Measurements from ENCODE around the gene USP38. TPM values are rescaled to one million over a fixed set of nuclear protein-coding genes. Genes with fewer than 3 reads are reported as not detected.
"Not testable (repeated sequence)": the region's sequence is repeated elsewhere in the genome, so short reads cannot be mapped to it uniquely, and the experiment has no call there.

Gene USP38, protein sequence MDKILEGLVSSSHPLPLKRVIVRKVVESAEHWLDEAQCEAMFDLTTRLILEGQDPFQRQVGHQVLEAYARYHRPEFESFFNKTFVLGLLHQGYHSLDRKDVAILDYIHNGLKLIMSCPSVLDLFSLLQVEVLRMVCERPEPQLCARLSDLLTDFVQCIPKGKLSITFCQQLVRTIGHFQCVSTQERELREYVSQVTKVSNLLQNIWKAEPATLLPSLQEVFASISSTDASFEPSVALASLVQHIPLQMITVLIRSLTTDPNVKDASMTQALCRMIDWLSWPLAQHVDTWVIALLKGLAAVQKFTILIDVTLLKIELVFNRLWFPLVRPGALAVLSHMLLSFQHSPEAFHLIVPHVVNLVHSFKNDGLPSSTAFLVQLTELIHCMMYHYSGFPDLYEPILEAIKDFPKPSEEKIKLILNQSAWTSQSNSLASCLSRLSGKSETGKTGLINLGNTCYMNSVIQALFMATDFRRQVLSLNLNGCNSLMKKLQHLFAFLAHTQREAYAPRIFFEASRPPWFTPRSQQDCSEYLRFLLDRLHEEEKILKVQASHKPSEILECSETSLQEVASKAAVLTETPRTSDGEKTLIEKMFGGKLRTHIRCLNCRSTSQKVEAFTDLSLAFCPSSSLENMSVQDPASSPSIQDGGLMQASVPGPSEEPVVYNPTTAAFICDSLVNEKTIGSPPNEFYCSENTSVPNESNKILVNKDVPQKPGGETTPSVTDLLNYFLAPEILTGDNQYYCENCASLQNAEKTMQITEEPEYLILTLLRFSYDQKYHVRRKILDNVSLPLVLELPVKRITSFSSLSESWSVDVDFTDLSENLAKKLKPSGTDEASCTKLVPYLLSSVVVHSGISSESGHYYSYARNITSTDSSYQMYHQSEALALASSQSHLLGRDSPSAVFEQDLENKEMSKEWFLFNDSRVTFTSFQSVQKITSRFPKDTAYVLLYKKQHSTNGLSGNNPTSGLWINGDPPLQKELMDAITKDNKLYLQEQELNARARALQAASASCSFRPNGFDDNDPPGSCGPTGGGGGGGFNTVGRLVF
- total RNA-seq (2014; rRNA removed; shearing (Covaris generic)): 9.1 and 14.1 TPM in 2 replicates

DNA sequence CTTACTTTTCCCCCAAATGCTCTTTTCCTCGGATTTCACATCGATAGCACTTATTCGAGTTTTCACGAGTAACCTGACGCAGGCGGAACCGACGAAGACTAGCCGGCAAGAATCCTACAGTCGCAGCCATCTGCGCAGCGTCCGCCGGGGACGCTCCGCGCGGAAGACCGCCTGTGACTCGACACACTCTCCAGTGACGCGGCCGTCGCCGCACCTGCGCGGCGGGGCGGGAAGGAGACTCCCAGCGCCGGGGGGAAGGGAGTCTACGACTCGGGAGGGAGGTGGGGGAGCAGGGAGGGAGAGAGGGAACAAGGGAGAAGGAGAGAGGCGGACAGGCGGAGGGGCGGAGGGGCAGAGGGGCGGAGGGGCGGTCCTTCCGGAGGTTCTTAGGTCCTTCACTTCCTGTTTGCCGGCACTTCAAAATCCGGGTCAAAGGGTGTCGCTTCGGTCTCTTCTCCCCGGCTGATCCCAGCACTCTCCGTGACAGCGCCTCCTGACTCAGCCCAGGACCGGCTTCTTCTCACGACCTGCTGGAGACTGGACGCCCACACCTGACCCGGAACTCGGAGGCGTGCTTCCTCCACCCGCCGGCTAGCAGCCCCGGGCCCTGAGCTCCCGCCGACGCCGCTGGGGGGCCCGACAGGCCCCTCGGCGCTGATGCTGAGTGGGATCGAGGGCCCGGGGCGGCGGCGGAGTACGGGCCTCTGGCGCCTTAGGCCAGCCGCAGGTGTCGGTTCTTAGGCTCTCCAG is at the start of gene USP38:
TSS of gene USP38 (plus strand) at position 415 of the 750 bp plus-strand sequence. CDS start 534 bp downstream, outside the sequence.
- peak; percentile 97 for DNase-seq (ENCODE audit: low spot score)
- in situ Hi-C loops (cut with HindIII; ENCODE audit: low sequenced_read_pairs): no loop called here

DNA sequence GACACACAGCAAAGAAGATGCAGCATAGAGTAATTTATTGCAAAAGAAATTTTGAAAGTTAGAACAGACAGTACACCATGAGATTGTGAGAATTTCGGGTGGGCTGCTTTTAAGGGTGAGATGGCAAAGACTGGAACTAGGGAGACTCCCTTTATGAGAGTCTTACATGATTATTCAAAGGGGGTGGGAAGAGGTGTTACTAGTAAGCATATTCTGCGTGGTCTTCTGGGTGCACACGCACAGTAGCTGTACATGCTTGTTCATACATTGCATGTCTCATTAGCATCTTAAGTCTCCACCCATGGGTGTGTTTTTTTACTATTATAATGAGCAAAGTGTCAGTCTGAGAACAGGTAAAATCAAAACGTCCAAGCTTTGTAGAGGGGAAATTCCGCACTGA is 49.4 kb upstream of the USP38 start:
- in situ Hi-C loops (cut with HindIII; ENCODE audit: low sequenced_read_pairs): no loop called here
- no peak for DNase-seq (ENCODE audit: low spot score)

DNA sequence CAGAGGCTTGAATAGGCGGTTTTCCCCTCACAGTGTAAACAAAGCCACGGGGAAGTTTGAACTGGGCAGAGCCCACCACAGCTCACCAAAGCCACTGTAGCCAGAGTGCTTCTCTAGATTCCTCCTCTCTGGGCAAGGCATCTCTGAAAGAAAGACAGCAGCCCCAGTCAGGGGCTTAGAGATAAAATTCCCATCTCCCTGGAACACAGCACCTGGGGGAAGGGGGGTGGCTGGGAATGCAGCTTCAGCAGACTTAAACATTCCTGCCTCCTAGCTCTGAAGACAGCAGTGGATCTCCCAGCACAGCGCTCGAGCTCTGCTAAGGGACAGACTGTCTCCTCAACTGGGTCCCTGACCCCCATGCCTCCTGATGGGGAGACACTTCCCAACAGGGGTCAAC is 44.0 kb upstream of the USP38 start:
- in situ Hi-C loops (cut with HindIII; ENCODE audit: low sequenced_read_pairs): no loop called here
- DNase-seq (ENCODE audit: low spot score): no peak

DNA sequence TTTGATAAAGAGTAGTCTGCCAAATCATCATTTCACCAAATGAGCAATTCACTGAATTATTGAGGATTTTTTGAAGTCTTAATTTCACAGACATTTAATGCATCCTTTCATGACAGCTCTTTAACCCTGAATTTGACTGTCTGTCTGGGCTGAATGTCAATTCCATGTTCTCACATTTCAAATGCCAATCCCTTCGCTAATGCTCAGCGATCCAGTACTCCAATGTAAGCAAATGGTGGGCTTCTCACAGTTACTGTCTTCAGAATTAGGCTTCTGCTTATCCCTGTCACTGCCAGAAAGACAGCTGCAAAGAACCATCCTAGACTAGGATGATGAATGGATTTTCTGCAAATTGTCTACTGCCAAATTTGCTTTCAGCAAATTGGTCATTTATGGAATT is 36.2 kb upstream of the USP38 start:
- no peak for DNase-seq (ENCODE audit: low spot score)
- in situ Hi-C loops (cut with HindIII; ENCODE audit: low sequenced_read_pairs): no loop called here

DNA sequence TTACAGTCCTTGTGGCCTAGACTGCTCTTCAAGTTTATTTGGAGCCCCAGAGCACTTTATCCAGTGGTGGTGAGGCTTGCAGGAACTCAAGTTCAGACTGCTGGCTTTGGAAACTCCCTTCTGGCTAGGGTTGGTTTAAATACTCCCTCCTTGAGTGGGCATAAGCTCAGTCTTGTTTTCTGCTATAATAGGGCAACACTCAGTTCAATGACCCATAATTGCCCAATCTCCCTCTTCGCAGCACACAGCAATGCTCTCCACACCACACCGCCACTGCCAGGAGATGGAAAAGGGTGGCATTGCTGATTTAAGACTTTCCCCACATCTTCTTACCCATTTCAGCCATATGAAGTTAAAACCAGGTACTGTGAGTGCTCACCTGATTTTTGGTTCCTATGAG is 27.9 kb upstream of the USP38 start:
- in situ Hi-C loops (cut with HindIII; ENCODE audit: low sequenced_read_pairs): no loop called here

DNA sequence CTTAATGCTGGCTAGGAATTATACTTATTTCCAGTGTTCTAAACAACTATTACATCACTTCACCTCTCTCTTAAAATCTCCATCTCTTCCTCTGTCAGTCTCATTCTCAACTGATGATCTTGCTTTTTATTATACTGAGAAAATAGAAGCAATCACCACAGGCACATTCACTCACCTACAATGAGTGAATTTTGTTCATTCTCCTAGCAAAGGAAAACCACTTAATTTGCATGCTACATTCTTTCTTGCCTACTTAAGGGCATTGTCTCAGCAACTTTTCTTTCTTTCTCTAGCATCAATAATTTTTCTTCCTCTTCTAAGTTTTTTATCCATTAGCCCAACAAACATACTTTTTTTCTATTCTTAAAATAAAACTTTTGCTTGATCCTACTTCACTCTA is 21.1 kb upstream of the USP38 start:
- in situ Hi-C loops (cut with HindIII; ENCODE audit: low sequenced_read_pairs): no loop called here
- no peak for DNase-seq (ENCODE audit: low spot score)

More for the DNA sequence above, 27.9 kb upstream of the USP38 start:
- no peak for DNase-seq (ENCODE audit: low spot score)

DNA sequence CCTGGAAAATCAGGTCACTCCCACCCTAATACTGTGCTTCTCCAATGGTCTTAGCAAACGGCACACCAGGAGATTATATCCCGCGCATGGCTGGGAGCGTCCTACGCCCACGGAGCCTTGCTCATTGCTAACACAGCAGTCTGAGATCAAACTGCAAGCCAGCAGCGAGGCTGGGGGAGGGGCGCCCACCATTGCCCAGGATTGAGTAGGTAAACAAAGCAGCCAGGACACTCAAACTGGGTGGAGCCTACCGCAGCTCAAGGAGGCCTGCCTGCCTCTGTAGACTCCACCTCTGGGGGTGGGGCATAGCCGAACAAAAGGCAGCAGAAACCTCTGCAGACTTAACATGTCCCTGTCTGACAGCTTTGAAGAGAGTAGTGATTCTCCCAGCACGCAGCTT is 18.0 kb upstream of the USP38 start:
- DNase-seq (ENCODE audit: low spot score); in situ Hi-C loops (cut with HindIII; ENCODE audit: low sequenced_read_pairs): not testable (repeated sequence)

DNA sequence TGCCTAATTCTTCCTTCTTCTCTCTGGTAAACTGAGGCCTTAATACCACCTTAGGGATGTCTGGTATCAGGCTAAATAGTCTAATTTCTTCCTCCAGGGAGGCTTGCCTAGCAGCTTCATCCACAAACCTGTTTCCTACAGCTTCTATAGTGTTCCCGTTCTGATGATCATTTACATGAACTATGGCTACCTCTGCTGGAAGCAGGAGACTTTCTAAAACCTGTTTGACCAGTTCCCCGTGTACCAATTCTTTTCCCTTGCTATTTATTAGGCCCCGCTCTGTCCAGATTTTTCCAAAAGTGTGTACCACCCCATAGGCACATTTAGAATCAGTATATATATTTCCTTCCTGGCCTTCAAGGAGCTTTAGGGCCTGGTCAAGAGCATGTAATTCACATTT is 5.8 kb upstream of the USP38 start:
- DNase-seq (ENCODE audit: low spot score): no peak
- in situ Hi-C loops (cut with HindIII; ENCODE audit: low sequenced_read_pairs): no loop called here

DNA sequence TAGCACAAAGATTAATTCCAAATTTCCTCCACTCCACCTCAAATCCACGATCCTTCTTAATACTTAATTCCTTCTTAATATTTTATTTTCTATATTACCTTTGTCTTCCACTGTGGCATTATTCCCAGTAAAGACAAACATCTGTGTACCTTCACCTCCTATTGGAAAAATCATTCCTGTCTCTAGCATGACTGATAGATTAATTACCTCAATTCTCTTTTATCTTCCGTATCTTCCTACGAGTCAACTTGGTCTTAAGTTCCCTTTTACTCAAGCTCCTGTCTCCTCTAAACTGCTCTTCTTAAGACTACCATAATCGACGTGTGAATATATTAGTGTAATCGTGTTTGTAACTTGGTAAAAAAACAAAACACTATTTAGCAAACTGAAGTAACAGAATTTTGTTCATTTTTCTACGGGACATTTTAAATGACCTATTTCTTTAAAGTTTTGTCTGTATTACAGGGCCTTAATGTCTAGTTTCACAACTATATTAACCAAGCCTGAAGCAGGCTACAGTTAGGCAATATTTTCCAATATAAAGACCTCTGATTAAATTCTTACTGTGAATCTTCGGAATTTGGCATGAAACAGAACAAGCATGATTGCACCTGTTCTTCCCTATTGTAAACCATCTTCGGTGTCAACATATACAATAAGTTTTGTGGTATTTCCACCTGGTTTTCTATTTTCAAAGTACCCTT is 1.1 kb upstream of the USP38 start:
- DNase-seq (ENCODE audit: low spot score): peak; percentile 27
- in situ Hi-C loops (cut with HindIII; ENCODE audit: low sequenced_read_pairs): no loop called here

DNA sequence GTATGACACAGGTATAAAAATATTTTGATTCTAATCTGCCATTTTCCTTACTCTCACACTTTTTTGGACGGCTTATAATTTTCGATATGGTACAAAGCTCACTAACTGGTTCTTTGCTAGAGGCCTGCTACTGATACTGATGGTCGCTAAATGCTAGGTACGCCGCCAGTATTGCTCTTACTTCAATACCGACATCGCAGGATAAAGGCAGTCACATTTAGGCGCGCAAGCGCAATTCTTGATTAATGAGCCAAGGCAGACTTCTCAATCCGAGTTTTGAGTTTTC is 557 bp upstream of the USP38 start:
- DNase-seq (ENCODE audit: low spot score): no peak
- in situ Hi-C loops (cut with HindIII; ENCODE audit: low sequenced_read_pairs): no loop called here

DNA sequence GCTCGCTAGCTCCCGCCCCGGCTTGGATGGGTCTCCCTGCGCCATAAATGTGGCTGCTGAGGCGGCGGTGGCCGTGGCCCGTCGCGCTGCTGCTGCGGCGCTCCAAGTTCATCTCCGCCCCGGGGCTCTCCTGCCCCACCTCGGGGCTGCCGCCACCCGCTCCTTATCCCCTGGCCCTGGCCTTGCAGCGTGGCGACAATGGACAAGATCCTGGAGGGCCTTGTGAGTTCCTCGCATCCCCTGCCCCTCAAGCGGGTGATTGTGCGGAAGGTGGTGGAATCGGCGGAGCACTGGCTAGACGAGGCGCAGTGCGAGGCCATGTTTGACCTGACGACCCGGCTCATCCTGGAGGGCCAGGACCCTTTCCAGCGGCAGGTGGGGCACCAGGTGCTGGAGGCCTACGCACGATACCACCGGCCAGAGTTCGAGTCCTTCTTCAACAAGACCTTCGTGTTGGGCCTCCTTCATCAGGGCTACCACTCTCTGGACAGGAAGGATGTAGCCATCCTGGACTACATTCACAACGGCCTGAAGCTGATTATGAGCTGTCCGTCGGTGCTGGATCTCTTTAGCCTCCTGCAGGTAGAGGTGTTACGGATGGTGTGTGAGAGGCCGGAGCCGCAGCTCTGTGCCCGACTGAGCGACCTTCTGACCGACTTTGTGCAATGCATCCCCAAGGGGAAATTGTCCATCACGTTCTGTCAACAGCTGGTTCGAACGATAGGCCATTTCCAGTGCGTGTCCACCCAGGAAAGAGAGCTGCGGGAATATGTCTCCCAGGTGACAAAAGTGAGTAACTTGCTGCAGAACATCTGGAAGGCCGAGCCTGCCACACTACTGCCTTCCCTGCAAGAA is 763 bp downstream of the USP38 start:
- in situ Hi-C loops (cut with HindIII; ENCODE audit: low sequenced_read_pairs): no loop called here
- no peak for DNase-seq (ENCODE audit: low spot score)

DNA sequence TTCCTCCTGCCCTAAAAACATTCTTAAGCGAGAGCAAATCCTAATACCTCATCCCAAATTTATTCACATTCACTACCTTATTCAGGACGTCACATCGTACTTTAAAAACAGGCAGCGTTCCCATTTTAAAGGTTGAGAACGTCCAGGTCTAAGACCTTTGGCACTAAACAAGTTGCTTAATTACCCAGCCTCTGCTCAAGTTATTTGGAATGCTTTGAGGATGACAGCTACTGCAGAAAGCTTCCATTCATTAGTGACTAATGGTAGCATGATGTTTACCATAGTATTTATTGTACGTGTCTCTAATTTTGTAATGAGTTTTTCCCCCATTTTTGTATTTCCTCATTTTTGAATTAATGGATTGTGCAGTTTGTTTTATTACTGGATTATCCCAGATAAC is 1.5 kb downstream of the USP38 start:
- in situ Hi-C loops (cut with HindIII; ENCODE audit: low sequenced_read_pairs): no loop called here
- DNase-seq (ENCODE audit: low spot score): no peak

DNA sequence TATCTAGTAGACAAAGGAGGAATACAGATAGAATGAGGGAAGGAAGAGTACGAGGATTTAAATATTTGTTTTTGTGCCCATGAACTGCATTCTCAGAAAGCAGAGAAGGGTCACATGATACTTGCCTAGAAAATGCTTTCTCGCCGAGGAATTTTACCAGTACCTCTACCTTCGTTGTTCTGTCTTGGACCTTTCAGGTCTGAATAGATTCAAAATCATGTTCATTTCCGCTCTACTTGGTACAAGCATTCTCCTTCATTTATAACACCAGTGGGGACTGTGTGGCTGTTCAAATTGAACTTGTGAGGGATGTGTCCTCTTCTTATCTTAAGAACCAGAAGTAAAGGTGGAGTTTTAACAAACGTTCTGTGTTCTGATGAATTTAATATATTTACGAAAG is 1.9 kb downstream of the USP38 start:
- no peak for DNase-seq (ENCODE audit: low spot score)
- in situ Hi-C loops (cut with HindIII; ENCODE audit: low sequenced_read_pairs): no loop called here

DNA sequence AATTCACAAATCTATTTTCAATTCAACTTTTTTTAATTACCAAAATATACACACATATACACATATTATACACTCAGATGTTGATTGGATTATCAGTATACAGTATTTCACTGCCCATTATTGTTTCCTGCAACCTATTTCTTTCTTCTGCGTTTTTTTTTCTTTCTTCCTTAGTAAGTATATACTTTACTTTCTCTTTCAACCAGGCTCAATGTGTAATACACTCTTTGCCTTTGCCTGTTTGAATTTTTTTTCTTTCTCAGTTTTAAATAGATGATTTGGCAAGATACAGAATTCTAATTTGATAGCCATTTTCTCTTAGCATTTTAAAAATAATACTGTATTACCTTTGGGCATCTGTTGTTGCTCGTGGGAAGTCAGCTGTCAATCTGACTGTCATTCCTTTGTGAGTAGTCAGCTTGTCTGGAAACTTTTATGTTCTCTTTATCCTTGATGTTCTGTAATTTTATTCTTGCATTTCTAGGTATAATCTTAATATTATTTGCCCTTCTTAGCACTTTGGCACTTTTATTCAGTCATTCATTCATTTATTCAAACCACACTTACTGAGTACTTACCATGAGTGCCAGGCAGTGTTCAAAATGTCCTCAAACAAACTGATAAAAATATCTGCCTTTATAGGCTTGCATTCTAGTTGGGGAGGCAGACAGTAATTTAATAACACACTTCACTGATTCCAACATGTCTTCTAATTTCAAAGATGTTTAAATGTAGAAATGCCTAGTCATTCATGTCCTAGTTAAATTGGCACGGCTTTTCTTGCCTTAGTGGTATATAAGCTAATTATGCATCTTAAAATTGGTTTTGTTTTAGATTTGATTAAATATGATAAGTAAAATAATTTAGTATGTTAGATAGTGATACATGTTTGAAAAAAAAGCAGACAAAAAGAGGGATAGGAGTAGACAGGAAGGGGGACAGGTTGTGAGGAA is 3.7 kb downstream of the USP38 start:
- DNase-seq (ENCODE audit: low spot score): no peak
- in situ Hi-C loops (cut with HindIII; ENCODE audit: low sequenced_read_pairs): no loop called here

DNA sequence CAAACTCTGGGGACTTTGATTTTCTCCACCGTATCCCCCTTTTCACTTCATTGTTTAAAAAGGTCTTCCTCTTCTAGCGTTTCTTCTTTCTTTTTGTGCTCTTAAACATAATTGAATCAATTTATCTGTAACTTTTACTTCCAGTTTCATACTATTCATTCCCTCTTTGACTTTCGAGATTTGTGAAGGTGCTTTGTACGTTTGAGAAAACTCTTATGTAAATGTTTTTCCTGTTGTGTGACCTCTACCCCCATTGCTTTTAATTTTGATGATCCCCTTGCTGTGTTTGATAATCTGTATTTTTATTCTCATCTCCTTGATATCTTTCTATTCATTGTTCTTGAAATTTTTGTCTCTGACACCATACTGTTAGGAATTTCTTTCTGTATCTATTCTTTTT is 4.8 kb downstream of the USP38 start:
- in situ Hi-C loops (cut with HindIII; ENCODE audit: low sequenced_read_pairs): no loop called here
- no peak for DNase-seq (ENCODE audit: low spot score)

DNA sequence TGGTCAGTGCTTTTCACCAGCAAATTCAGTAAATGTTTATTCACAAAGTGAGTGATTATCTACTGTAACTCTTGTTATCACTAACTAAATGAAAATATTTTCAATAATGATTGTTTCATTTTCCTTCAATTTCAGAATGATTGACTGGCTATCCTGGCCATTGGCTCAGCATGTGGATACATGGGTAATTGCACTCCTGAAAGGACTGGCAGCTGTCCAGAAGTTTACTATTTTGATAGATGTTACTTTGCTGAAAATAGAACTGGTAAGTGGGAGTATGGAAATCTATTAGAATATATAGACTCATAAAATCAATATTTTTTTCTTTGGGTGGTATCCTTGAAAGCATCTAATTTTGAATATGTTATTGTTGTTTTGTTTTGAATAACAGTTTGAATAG is 10.9 kb downstream of the USP38 start:
- in situ Hi-C loops (cut with HindIII; ENCODE audit: low sequenced_read_pairs): no loop called here

DNA sequence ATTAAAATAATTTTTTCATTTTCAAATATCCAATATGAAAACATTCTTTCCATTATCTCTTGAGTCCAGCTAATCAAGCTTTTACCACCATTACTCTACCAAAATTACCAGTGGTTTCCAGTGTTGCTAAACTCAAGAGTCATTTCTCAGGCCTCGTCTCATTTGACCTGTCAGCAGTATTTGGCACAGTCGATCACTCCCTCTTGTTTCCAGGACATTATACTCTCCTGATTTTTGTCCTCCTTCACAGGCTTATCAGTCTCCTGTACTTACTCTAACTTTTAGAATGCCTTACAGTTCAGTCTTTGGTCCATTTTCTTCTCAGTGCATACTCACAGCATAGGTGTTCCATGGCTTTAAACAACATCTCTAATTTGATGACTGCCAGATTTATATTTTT is 11.6 kb downstream of the USP38 start:
- no peak for DNase-seq (ENCODE audit: low spot score)
- in situ Hi-C loops (cut with HindIII; ENCODE audit: low sequenced_read_pairs): no loop called here

More for the DNA sequence above, 10.9 kb downstream of the USP38 start:
- no peak for DNase-seq (ENCODE audit: low spot score)

Measured in G401 (cell line).